A549 (cell line): ENCODE measurements around the gene REPS2.

Experiments
- CBX8 ChIP-seq: fragments of 200-600 bp; sonication (generic); IDR thresholded peaks from 2 replicates; pipeline ENCODE4 v1.6.1; 2016
- CHD4 ChIP-seq: fragments of 200-600 bp; sonication (generic); IDR thresholded peaks from 2 replicates; pipeline ENCODE4 v1.6.1; 2016; ENCODE audit warnings: antibody characterized with exemption, mild to moderate bottlenecking, borderline replicate concordance
- HOXB5 ChIP-seq: fragments of 250-450 bp; sonication (Bioruptor Pico); IDR thresholded peaks from 2 replicates; pipeline ENCODE4 v1.5.0; 2020; ENCODE audit warnings: mild to moderate bottlenecking, moderate library complexity
- MAZ ChIP-seq: fragments of 150-350 bp; IDR thresholded peaks from 2 replicates; pipeline ENCODE4 v1.6.1; 2014; ENCODE audit warnings: antibody characterized with exemption, low read depth, low read length, borderline replicate concordance
- MYC ChIP-seq: IDR thresholded peaks from 2 replicates; pipeline ENCODE4 v1.6.1; 2012; ENCODE audit warnings: mild to moderate bottlenecking, inconsistent platforms, low read length, improper control_type of control experiment, borderline replicate concordance
- PHF8 ChIP-seq: fragments of 200-600 bp; sonication (generic); IDR thresholded peaks from 2 replicates; pipeline ENCODE4 v1.6.1; 2016; ENCODE audit warnings: low read depth, mild to moderate bottlenecking, antibody characterized with exemption, moderate library complexity, borderline replicate concordance
- POLR2A ChIP-seq: IDR thresholded peaks from 2 replicates; pipeline ENCODE4 v1.6.1; 2012; ENCODE audit warnings: mild to moderate bottlenecking, low read length
- RAD21 ChIP-seq, 2 experiments: fragments of >200 bp in 1 of 2; sonication (Bioruptor Twin) in 1 of 2; formaldehyde crosslinking in 1 of 2; IDR thresholded peaks in 1 of 2; conservative IDR thresholded peaks in 1 of 2; 2 replicates in 1 of 2; 3 replicates in 1 of 2; pipeline ENCODE4 v1.6.1; 2012 to 2018; ENCODE audit warnings: inconsistent platforms in 1 of 2
- RARB ChIP-seq: fragments of 250-450 bp; sonication (Bioruptor Pico); IDR thresholded peaks from 2 replicates; pipeline ENCODE4 v1.8.0; 2021; ENCODE audit warnings: mild to moderate bottlenecking, moderate library complexity
- SREBF2 ChIP-seq: fragments of 450-650 bp; IDR thresholded peaks from 2 replicates; pipeline ENCODE4 v1.6.1; 2014; ENCODE audit warnings: mild to moderate bottlenecking, moderate library complexity
- TF ChIP-seq, protein P1 (sequence below): fragments of >200 bp; sonication (Bioruptor Twin); formaldehyde crosslinking; IDR thresholded peaks from 3 replicates; pipeline ENCODE4 v1.5.1; 2016
- TF ChIP-seq, protein P2 (sequence below): fragments of 250-450 bp; sonication (Bioruptor Pico); IDR thresholded peaks from 2 replicates; pipeline ENCODE4 v1.5.0; 2020; ENCODE audit warnings: low read depth, mild to moderate bottlenecking, moderate library complexity

DNA sequence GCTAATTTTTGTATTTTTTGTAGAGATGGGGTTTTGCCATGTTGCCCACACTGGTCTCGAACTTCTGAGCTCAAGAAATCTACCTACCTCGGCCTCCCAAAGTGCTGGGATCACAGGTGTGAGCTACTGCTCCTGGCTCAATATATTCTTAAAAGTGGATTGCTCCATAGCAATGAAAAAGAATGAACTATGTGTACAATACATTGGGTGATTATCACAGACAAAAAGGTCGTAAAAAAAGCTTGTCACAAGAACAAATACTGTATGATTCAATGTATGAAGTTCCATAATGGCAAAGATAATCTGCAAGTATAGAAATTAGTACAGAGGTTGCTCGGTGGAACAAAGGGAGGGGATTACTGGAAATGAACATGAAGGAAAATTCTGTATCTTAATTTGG is 70.7 kb downstream of the REPS2 start:
- TF ChIP-seq, protein P1, sequence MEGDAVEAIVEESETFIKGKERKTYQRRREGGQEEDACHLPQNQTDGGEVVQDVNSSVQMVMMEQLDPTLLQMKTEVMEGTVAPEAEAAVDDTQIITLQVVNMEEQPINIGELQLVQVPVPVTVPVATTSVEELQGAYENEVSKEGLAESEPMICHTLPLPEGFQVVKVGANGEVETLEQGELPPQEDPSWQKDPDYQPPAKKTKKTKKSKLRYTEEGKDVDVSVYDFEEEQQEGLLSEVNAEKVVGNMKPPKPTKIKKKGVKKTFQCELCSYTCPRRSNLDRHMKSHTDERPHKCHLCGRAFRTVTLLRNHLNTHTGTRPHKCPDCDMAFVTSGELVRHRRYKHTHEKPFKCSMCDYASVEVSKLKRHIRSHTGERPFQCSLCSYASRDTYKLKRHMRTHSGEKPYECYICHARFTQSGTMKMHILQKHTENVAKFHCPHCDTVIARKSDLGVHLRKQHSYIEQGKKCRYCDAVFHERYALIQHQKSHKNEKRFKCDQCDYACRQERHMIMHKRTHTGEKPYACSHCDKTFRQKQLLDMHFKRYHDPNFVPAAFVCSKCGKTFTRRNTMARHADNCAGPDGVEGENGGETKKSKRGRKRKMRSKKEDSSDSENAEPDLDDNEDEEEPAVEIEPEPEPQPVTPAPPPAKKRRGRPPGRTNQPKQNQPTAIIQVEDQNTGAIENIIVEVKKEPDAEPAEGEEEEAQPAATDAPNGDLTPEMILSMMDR: no peak
- no peak for TF ChIP-seq CHD4
- TF ChIP-seq MAZ: no peak
- no peak for TF ChIP-seq PHF8
- TF ChIP-seq MYC: no peak
- no peak for TF ChIP-seq CBX8
- no peak for TF ChIP-seq SREBF2
- no peak for TF ChIP-seq HOXB5 (CRISPR knock-in tag)
- TF ChIP-seq, protein P2, sequence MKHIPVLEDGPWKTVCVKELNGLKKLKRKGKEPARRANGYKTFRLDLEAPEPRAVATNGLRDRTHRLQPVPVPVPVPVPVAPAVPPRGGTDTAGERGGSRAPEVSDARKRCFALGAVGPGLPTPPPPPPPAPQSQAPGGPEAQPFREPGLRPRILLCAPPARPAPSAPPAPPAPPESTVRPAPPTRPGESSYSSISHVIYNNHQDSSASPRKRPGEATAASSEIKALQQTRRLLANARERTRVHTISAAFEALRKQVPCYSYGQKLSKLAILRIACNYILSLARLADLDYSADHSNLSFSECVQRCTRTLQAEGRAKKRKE (CRISPR knock-in tag): no peak
- no peak for TF ChIP-seq RAD21 (conservative IDR thresholded peaks at IDR 0.05 in 1 of 2, IDR thresholded peaks at IDR 0.05 in 1 of 2)
- TF ChIP-seq POLR2A: no peak
- no peak for TF ChIP-seq RARB (CRISPR knock-in tag)
